Measurements from ENCODE around the gene TREH.
"Not testable (repeated sequence)": the region's sequence is repeated elsewhere in the genome, so short reads cannot be mapped to it uniquely, and the experiment has no call there.

Gene TREH

GRCh38 chr11:118612378-118612777 lies 67.1 kb downstream of the TREH start:
- no peak for DNase-seq (ENCODE audit: low read depth in 2 of 2)

GRCh38 chr11:118611433-118611795 lies 68.0 kb downstream of the TREH start:
- not testable (repeated sequence) for DNase-seq (ENCODE audit: low read depth in 2 of 2)

- peak; percentile 66 to 83 for DNase-seq (ENCODE audit: low read depth in 2 of 2)
Measured at GRCh38 chr11:118610773-118611432, 68.5 kb downstream of the TREH start.

GRCh38 chr11:118610225-118610772 lies 69.2 kb downstream of the TREH start:
- DNase-seq (ENCODE audit: low read depth in 2 of 2), result no peak

- DNase-seq (ENCODE audit: low read depth in 2 of 2), result no peak
Measured at GRCh38 chr11:118609380-118610224, 69.8 kb downstream of the TREH start.

GRCh38 chr11:118608360-118609227 lies 70.9 kb downstream of the TREH start:
- DNase-seq (ENCODE audit: low read depth in 2 of 2), result peak; percentile 52 to 76

GRCh38 chr11:118607401-118608359 lies 71.8 kb downstream of the TREH start, which contains the start of gene PHLDB1:
Gene PHLDB1 (plus strand): TSS chr11:118607615. CDS start chr11:118613837, 6,222 bp downstream.
- DNase-seq (ENCODE audit: low read depth in 2 of 2), result peak in 1 of 2 donors; percentile 18
